GM23248 (cell line): ENCODE measurements around the gene PCYT2. TPM values are rescaled to one million over a fixed set of nuclear protein-coding genes. Genes with fewer than 3 reads are reported as not detected.

ENCODE experiments used
- DNase-seq: peaks from one replicate; pipeline ENCODE4 v3.0.0-alpha.2; 2015
- H2AFZ ChIP-seq: fragments of 200-600 bp; sonication (generic); 2 replicates; pipeline ENCODE4 v1.6.1; 2016; ENCODE audit warnings: antibody characterized with exemption
- H3F3A ChIP-seq: fragments of 200-600 bp; sonication (generic); 2 replicates; pipeline ENCODE4 v1.6.1; 2016; ENCODE audit warnings: mild to moderate bottlenecking, antibody characterized with exemption, mixed run types; ENCODE audit not compliant: insufficient read depth
- H3K27ac ChIP-seq: fragments of 200-600 bp; sonication (generic); 2 replicates; pipeline ENCODE4 v1.5.1; 2016; ENCODE audit warnings: mild to moderate bottlenecking
- H3K27me3 ChIP-seq: fragments of 200-600 bp; sonication (generic); replicated peaks from 2 replicates; pipeline ENCODE4 v1.6.1; 2016; ENCODE audit warnings: mild to moderate bottlenecking; ENCODE audit not compliant: insufficient read depth
- H3K36me3 ChIP-seq: fragments of 200-600 bp; sonication (generic); 2 replicates; pipeline ENCODE4 v1.6.1; 2016; ENCODE audit warnings: low read depth, mild to moderate bottlenecking
- H3K4me1 ChIP-seq: fragments of 200-600 bp; sonication (generic); 2 replicates; pipeline ENCODE4 v1.6.1; 2016; ENCODE audit warnings: mild to moderate bottlenecking; ENCODE audit not compliant: insufficient read depth
- H3K4me2 ChIP-seq: fragments of 200-600 bp; sonication (generic); one replicate; pipeline ENCODE4 v1.6.1; 2016; ENCODE audit warnings: mild to moderate bottlenecking; ENCODE audit not compliant: unreplicated experiment
- H3K4me3 ChIP-seq: fragments of 200-600 bp; sonication (generic); 2 replicates; pipeline ENCODE4 v1.5.1; 2016; ENCODE audit warnings: mild to moderate bottlenecking
- H3K79me2 ChIP-seq: fragments of 200-600 bp; sonication (generic); 2 replicates; pipeline ENCODE4 v1.6.1; 2016; ENCODE audit warnings: mild to moderate bottlenecking; ENCODE audit not compliant: insufficient read depth
- H3K9ac ChIP-seq: fragments of 200-600 bp; sonication (generic); 2 replicates; pipeline ENCODE4 v1.6.1; 2016; ENCODE audit warnings: mild to moderate bottlenecking
- H3K9me2 ChIP-seq: fragments of 200-600 bp; sonication (generic); 2 replicates; pipeline ENCODE4 v1.6.1; 2016; ENCODE audit warnings: mixed run types, mild to moderate bottlenecking, moderate library complexity; ENCODE audit not compliant: insufficient read depth
- H3K9me3 ChIP-seq: fragments of 200-600 bp; sonication (generic); one replicate; pipeline ENCODE4 v1.6.1; 2017; ENCODE audit warnings: low read depth
- H4K20me1 ChIP-seq: fragments of 200-600 bp; sonication (generic); 2 replicates; pipeline ENCODE4 v1.6.0; 2016; ENCODE audit not compliant: insufficient read depth
- EZH2 ChIP-seq: fragments of 200-600 bp; sonication (generic); IDR thresholded peaks from 2 replicates; pipeline ENCODE4 v1.6.1; 2018; ENCODE audit warnings: antibody characterized with exemption, mild to moderate bottlenecking; ENCODE audit not compliant: insufficient read depth, poor library complexity, severe bottlenecking
- EZH2phosphoT487 ChIP-seq: fragments of 200-600 bp; sonication (generic); IDR thresholded peaks from 2 replicates; pipeline ENCODE4 v1.6.1; 2018; ENCODE audit warnings: antibody characterized with exemption, moderate library complexity, mild to moderate bottlenecking, low read depth; ENCODE audit not compliant: insufficient read depth
- WGBS, 2 experiments: methylation state at CpG; one replicate each; pipeline ENCODE4 v1.1.6; 2015 to 2017; ENCODE audit warnings: low lambda C conversion rate in 2 of 2, low coverage in 1 of 2; ENCODE audit errors: missing lambda C conversion rate in 2 of 2; 5-methylcytosine and 5-hydroxymethylcytosine counted together
- in situ Hi-C: fragments of 300-500 bp; cut with MboI; formaldehyde crosslinking; loops from 2 replicates; pipeline ENCODE4 v1.15.0; 2020
- polyA plus RNA-seq: library from polyadenylated mRNA; unstranded; fragments of >200 nt; fragmentation: Nextera tagmentation; extraction: Ambion mirVana; gene quantifications from 2 replicates; pipeline ENCODE4 v1.2.1, GENCODE V29; 2016
- total RNA-seq: library from RNA; depleted of rRNA; stranded (reverse); fragments of >200 nt; shearing (Covaris generic); gene quantifications from 2 replicates; pipeline ENCODE4 v1.2.3, GENCODE V29; 2014

Gene PCYT2
- total and polyA plus RNA-seq, 2 experiments from 2014 or later, result 25.6 to 36.9 TPM

- no peak for DNase-seq
- Histone ChIP-seq H2AFZ (no peak overlapping the region), H3K36me3 (no peaks in the 10 kb centered on the region), H3K4me1 (no peaks in the 10 kb centered on the region), H4K20me1 (no peaks in the 10 kb centered on the region), H3K79me2 (no peaks in the 10 kb centered on the region), H3K27me3 (peaks cover 20% of the 10 kb centered on the region), H3K9ac (no peak overlapping the region), H3F3A (no peaks in the 10 kb centered on the region), H3K9me2 (no peaks in the 10 kb centered on the region), H3K9me3 (no peaks in the 10 kb centered on the region), H3K27ac (no peak overlapping the region), H3K4me3 (no peak overlapping the region), H3K4me2 (no peak overlapping the region)
- no peak for TF ChIP-seq EZH2phosphoT487
- TF ChIP-seq EZH2, result no peak
- in situ Hi-C loops, result no loop called here
- 57 to 66% methylated on average over 15 to 19 of the region's 19 CpGs for WGBS, 2 experiments
Observed at GRCh38 chr17:81957691-81958432, 46.7 kb upstream of the PCYT2 start.

GRCh38 chr17:81956607-81957589 lies 45.7 kb upstream of the PCYT2 start:
- H3K9me2 ChIP-seq, result no peaks in the 10 kb centered on the region
- H3F3A ChIP-seq, result no peaks in the 10 kb centered on the region
- no peak overlapping the region for H3K4me2 ChIP-seq
- H3K27me3 ChIP-seq, result peaks cover 20% of the 10 kb centered on the region
- H3K4me1 ChIP-seq, result no peaks in the 10 kb centered on the region
- 83 to 86% methylated on average over 37 to 45 of the region's 45 CpGs for WGBS, 2 experiments
- TF ChIP-seq EZH2 (no peak), EZH2phosphoT487 (no peak)
- H3K36me3 ChIP-seq, result no peaks in the 10 kb centered on the region
- no peak overlapping the region for H3K9ac ChIP-seq
- no peak overlapping the region for H3K4me3 ChIP-seq
- H3K27ac ChIP-seq, result no peak overlapping the region
- in situ Hi-C loops, result no loop called here
- H3K79me2 ChIP-seq, result no peaks in the 10 kb centered on the region
- no peaks in the 10 kb centered on the region for H4K20me1 ChIP-seq
- H3K9me3 ChIP-seq, result no peaks in the 10 kb centered on the region
- no peak for DNase-seq
- H2AFZ ChIP-seq, result no peak overlapping the region

DNA sequence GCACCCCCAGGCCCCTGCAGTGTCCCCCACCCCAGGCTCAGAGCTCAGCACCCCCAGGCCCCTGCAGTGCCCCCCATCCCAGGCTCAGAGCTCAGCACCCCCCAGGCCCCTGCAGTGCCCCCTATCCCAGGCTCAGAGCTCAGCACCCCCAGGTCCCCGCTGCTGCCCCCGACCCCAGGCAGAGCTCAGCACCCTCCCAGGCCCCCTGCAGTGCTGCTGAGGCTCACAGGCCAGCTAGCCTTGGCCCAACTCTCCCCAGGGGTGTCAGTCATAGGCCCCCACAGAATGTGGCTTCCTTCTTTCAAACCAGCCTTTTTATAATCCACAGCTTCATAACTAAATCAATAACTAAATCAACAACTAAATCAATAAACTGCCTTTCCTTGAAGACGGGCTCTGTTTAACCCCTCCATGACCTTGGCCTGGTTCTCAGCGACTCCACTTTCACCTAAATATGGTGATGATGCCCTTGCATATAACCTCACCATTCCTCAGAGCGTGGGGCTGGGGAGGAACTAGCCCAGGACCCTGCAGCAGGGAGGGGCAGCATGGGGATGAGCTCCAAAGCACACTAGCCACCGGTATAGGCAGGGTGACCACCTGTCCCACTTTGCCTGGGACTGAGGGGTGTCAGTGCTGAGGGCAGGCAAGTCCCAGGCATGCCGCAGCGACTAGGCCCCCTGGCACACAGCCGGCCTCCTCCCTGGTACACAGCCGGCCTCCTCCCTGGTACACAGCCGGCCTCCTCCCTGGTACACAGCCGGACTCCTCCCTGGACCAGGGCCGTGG lies 44.8 kb upstream of the PCYT2 start:
- DNase-seq, result no peak
- no peaks in the 10 kb centered on the region for H3F3A ChIP-seq
- TF ChIP-seq EZH2 (no peak), EZH2phosphoT487 (no peak)
- no peak overlapping the region for H2AFZ ChIP-seq
- no peak overlapping the region for H3K4me3 ChIP-seq
- no peaks in the 10 kb centered on the region for H3K9me2 ChIP-seq
- no peak overlapping the region for H3K9ac ChIP-seq
- H3K36me3 ChIP-seq, result no peaks in the 10 kb centered on the region
- no peaks in the 10 kb centered on the region for H3K9me3 ChIP-seq
- no peak overlapping the region for H3K4me2 ChIP-seq
- no peaks in the 10 kb centered on the region for H3K79me2 ChIP-seq
- peaks cover 20% of the 10 kb centered on the region for H3K27me3 ChIP-seq
- H3K4me1 ChIP-seq, result no peaks in the 10 kb centered on the region
- 70 to 77% methylated on average over 12 to 13 of the region's 13 CpGs for WGBS, 2 experiments
- no peaks in the 10 kb centered on the region for H4K20me1 ChIP-seq
- no peak overlapping the region for H3K27ac ChIP-seq
- in situ Hi-C loops, result no loop called here
